HCT116 (cell line): ENCODE measurements around the gene TUT4. TPM values are rescaled to one million over a fixed set of nuclear protein-coding genes. Genes with fewer than 3 reads are reported as not detected.

Experiments used
- ATAC-seq: fragments of 200-7000 bp; cut with Tn5 transposase; 2 replicates; pipeline ENCODE4 v1.9.1; 2020; ENCODE audit warnings: mild to moderate bottlenecking, moderate library complexity
- BruUV-seq: library from RNA; stranded (reverse); fragments of 400-500 nt; replicated peaks from 2 replicates; lab custom pipeline; 2021; lab: Mats Ljungman, UMichigan
- CTCF ChIA-PET: fragments of 300-600 bp; sonication (Branson Sonifier 250); formaldehyde crosslinking; loops from one replicate; lab custom pipeline; 2021; ENCODE audit warnings: antibody characterized with exemption; lab: Charles Lee
- POLR2A ChIA-PET: fragments of 300-600, 350-600 bp; sonication (Branson Sonifier 250); formaldehyde crosslinking; loops from one replicate; lab custom pipeline; 2021; ENCODE audit warnings: antibody characterized with exemption; lab: Charles Lee
- RAD21 ChIA-PET, 2 experiments: fragments of 300-600 bp; sonication (Branson Sonifier 250); formaldehyde crosslinking; loops; one replicate each; lab custom pipeline; 2023; ENCODE audit warnings: low total read pairs in 2 of 2; ENCODE audit not compliant: uncharacterized antibody in 2 of 2, unreplicated experiment in 2 of 2, low non-redundant PET in 1 of 2; lab: Charles Lee
- DNase-seq: peaks from one replicate; pipeline ENCODE4 v3.0.0-alpha.2; 2010; ENCODE audit warnings: low read depth, low spot score
- H2AFZ ChIP-seq: fragments of 200-600 bp; shearing (Covaris generic), sonication (generic); 2 replicates; pipeline ENCODE4 v1.6.1; 2017; ENCODE audit warnings: low read depth, mixed run types, mixed read lengths, antibody characterized with exemption, low read length; ENCODE audit not compliant: poor library complexity, severe bottlenecking
- H3K27ac ChIP-seq: 2 replicates; pipeline ENCODE4 v1.5.1; 2012; ENCODE audit warnings: low read depth, low read length
- H3K27me3 ChIP-seq: fragments of 200-600 bp; sonication (generic); 2 replicates; pipeline ENCODE4 v1.6.1; 2016; ENCODE audit warnings: mixed run types, low read length, mixed read lengths; ENCODE audit not compliant: insufficient read depth
- H3K36me3 ChIP-seq, 2 experiments: fragments of 200-500 bp in 1 of 2; fragments of 200-600 bp in 1 of 2; sonication (Bioruptor generic) in 1 of 2; sonication (generic) in 1 of 2; 2 replicates each; pipeline versions ENCODE4 v1.5.1 to v1.6.1; 2014 to 2016; ENCODE audit warnings: low read length in 2 of 2, inconsistent platforms in 1 of 2, mixed read lengths in 1 of 2, mixed run types in 1 of 2; ENCODE audit not compliant: insufficient read depth in 2 of 2, control insufficient read depth in 1 of 2
- H3K4me1 ChIP-seq, 2 experiments: fragments of 200-600 bp in 1 of 2; sonication (generic) in 1 of 2; 2 replicates each; pipeline versions ENCODE4 v1.5.1 to v1.6.1; 2012 to 2017; ENCODE audit warnings: low read length in 2 of 2, inconsistent platforms in 1 of 2, mild to moderate bottlenecking in 1 of 2, mixed read lengths in 1 of 2, mixed run types in 1 of 2, moderate library complexity in 1 of 2; ENCODE audit not compliant: insufficient read depth in 2 of 2, control insufficient read depth in 1 of 2
- H3K4me2 ChIP-seq: fragments of 200-600 bp; sonication (generic); 2 replicates; pipeline ENCODE4 v1.6.1; 2017; ENCODE audit warnings: mixed run types, low read length, mixed read lengths
- H3K4me3 ChIP-seq, 2 experiments: fragments of 200-600 bp in 1 of 2; sonication (generic) in 1 of 2; replicated peaks in 1 of 2; 2 replicates each; pipeline ENCODE4 v1.5.1; 2011 to 2016; ENCODE audit warnings: low read length in 2 of 2, control low read depth in 1 of 2, low read depth in 1 of 2, mild to moderate bottlenecking in 1 of 2, mixed read lengths in 1 of 2, mixed run types in 1 of 2
- H3K79me2 ChIP-seq: fragments of 200-600 bp; sonication (generic); 2 replicates; pipeline ENCODE4 v1.6.1; 2017; ENCODE audit warnings: mild to moderate bottlenecking, mixed run types, low read length, moderate library complexity, mixed read lengths; ENCODE audit not compliant: insufficient read depth
- H3K9ac ChIP-seq: fragments of 200-600 bp; sonication (generic); 2 replicates; pipeline ENCODE4 v1.6.1; 2016; ENCODE audit warnings: low read length, mixed read lengths
- H3K9me2 ChIP-seq: fragments of 200-600 bp; sonication (generic), shearing (Covaris generic); 2 replicates; pipeline ENCODE4 v1.6.1; 2017; ENCODE audit warnings: mixed run types, mild to moderate bottlenecking, moderate library complexity; ENCODE audit not compliant: insufficient read depth
- H3K9me3 ChIP-seq, 2 experiments: fragments of 200-500 bp in 1 of 2; fragments of 200-600 bp in 1 of 2; sonication (Bioruptor generic) in 1 of 2; sonication (generic) in 1 of 2; 2 replicates each; pipeline ENCODE4 v1.6.1; 2014 to 2017; ENCODE audit warnings: low read length in 2 of 2, mixed read lengths in 2 of 2, inconsistent platforms in 1 of 2, low read depth in 1 of 2, mild to moderate bottlenecking in 1 of 2, mixed run types in 1 of 2, moderate library complexity in 1 of 2; ENCODE audit not compliant: control insufficient read depth in 1 of 2, insufficient read depth in 1 of 2
- H4K20me1 ChIP-seq: fragments of 200-600 bp; sonication (generic), shearing (Covaris generic); 2 replicates; pipeline ENCODE4 v1.6.1; 2017; ENCODE audit warnings: mixed run types, mild to moderate bottlenecking, moderate library complexity; ENCODE audit not compliant: insufficient read depth
- CBX3 ChIP-seq: IDR thresholded peaks from 2 replicates; pipeline ENCODE4 v1.6.1; 2012; ENCODE audit warnings: low read depth
- CEBPB ChIP-seq: IDR thresholded peaks from 2 replicates; pipeline ENCODE4 v1.6.1; 2012; ENCODE audit warnings: low read depth
- RAD21 ChIP-seq: IDR thresholded peaks from 2 replicates; pipeline ENCODE4 v1.6.1; 2012; ENCODE audit warnings: low read depth, mild to moderate bottlenecking
- SIN3A ChIP-seq: IDR thresholded peaks from 2 replicates; pipeline ENCODE4 v1.6.1; 2012; ENCODE audit warnings: low read depth
- intact Hi-C: fragments of 100-400 bp; cut with micrococcal nuclease; formaldehyde crosslinking; loops from 2 replicates; pipeline ENCODE4 v1.10.0; 2022
- total RNA-seq: library from RNA; stranded (reverse); gene quantifications from one replicate; pipeline ENCODE4 v1.2.1, GENCODE V29; 2021; ENCODE audit not compliant: unreplicated experiment
- TF ChIP-seq, protein P1 (sequence below): IDR thresholded peaks from 2 replicates; pipeline ENCODE4 v1.6.1; 2012
- TF ChIP-seq, protein P2 (sequence below): IDR thresholded peaks from 2 replicates; pipeline ENCODE4 v1.6.1; 2012; ENCODE audit warnings: low read depth

Gene TUT4
- total RNA-seq, 1 experiment from 2014 or later, result 50.0 TPM

DNA sequence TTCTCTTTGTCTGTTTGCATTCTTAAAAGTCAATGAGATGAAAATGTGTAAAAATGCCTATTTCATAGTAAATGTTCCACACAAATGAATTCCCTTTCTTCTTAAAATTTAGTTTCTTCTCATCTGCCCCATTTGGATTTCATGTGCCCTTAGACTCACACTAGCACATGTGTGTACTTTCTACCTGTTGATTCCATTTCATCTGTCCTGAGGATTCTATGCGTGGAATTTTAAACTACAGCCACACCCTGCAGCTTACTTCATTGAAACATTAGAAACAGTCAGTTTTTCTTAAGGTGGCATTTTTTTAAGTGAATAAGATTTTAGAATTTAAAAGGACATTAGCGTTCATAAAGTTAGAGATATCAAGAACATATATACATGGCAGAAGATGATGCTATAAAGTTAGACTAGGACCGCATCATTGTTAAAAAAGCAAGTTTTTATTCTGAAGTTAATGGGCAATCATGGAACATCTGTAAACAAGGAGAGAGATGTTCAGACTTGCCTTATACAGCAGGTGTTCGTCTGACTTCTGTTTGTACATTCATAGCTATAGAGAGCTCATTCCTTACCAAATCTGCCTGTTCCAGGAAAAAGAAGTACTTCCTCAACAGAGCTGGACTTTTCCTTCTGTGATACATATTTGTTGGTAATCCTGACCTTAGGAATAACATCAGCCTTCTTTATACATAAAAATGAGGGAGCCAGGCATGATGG, 3.9 kb upstream of the TUT4 start (continued):
- TF ChIP-seq CEBPB, result no peak
- no peak for TF ChIP-seq SIN3A

DNA sequence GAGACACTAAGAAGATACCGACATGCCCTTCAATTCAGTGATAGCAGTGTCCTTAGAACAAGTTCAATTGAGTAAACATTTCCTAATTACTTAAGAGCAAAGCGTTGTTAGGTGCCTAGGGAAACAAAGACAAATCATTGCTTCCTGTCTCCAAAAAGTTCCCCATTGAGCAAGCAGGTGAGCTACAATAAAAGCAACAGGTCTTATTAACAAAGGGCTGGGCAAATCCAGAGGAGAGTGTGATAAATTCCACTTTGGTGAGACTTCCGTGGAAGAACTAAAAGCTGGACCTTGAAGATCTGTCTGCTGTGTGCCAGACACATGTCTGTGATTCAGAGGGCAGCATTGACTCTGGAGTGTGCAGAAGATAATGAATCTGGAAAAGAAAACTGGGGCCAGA, 1.9 kb upstream of the TUT4 start:
- no peak overlapping the region for H3K4me2 ChIP-seq
- H3K9ac ChIP-seq, result no peak overlapping the region
- no peaks in the 10 kb centered on the region for H3K36me3 ChIP-seq
- no peaks in the 10 kb centered on the region; the same call in 1 of the 2 replicates for H4K20me1 ChIP-seq
- peaks cover 31% of the 10 kb centered on the region for H3K79me2 ChIP-seq
- H3K27me3 ChIP-seq, result no peaks in the 10 kb centered on the region
- ChIA-PET CTCF (no interaction called here), POLR2A (interaction anchor here (0.6 kb wide), 1 partner anchor 14 kb away, joined by 3 read pairs; no protein-coding TSS in a partner anchor), RAD21 (no interaction called here)
- H3K4me1 ChIP-seq, result peaks cover 8 to 22% of the 10 kb centered on the region in 2 experiments; a peak in 2 of 4 replicates
- intact Hi-C loops, result no loop called here
- no peak overlapping the region for H3K27ac ChIP-seq
- H3K4me3 ChIP-seq, result no peak overlapping the region
- H2AFZ ChIP-seq, result no peak overlapping the region
- no TSS peak for BruUV-seq
- H3K9me2 ChIP-seq, result no peaks in the 10 kb centered on the region
- no peaks in the 10 kb centered on the region for H3K9me3 ChIP-seq
- no peak for DNase-seq
- no peak for ATAC-seq
- TF ChIP-seq CBX3 (no peak), SIN3A (no peak), RAD21 (no peak)
- TF ChIP-seq, protein P1, sequence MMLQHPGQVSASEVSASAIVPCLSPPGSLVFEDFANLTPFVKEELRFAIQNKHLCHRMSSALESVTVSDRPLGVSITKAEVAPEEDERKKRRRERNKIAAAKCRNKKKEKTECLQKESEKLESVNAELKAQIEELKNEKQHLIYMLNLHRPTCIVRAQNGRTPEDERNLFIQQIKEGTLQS, result no peak
- TF ChIP-seq, protein P2, sequence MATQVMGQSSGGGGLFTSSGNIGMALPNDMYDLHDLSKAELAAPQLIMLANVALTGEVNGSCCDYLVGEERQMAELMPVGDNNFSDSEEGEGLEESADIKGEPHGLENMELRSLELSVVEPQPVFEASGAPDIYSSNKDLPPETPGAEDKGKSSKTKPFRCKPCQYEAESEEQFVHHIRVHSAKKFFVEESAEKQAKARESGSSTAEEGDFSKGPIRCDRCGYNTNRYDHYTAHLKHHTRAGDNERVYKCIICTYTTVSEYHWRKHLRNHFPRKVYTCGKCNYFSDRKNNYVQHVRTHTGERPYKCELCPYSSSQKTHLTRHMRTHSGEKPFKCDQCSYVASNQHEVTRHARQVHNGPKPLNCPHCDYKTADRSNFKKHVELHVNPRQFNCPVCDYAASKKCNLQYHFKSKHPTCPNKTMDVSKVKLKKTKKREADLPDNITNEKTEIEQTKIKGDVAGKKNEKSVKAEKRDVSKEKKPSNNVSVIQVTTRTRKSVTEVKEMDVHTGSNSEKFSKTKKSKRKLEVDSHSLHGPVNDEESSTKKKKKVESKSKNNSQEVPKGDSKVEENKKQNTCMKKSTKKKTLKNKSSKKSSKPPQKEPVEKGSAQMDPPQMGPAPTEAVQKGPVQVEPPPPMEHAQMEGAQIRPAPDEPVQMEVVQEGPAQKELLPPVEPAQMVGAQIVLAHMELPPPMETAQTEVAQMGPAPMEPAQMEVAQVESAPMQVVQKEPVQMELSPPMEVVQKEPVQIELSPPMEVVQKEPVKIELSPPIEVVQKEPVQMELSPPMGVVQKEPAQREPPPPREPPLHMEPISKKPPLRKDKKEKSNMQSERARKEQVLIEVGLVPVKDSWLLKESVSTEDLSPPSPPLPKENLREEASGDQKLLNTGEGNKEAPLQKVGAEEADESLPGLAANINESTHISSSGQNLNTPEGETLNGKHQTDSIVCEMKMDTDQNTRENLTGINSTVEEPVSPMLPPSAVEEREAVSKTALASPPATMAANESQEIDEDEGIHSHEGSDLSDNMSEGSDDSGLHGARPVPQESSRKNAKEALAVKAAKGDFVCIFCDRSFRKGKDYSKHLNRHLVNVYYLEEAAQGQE, result no peak
